ENCODE data around the gene ENGASE.

Gene ENGASE

DNA sequence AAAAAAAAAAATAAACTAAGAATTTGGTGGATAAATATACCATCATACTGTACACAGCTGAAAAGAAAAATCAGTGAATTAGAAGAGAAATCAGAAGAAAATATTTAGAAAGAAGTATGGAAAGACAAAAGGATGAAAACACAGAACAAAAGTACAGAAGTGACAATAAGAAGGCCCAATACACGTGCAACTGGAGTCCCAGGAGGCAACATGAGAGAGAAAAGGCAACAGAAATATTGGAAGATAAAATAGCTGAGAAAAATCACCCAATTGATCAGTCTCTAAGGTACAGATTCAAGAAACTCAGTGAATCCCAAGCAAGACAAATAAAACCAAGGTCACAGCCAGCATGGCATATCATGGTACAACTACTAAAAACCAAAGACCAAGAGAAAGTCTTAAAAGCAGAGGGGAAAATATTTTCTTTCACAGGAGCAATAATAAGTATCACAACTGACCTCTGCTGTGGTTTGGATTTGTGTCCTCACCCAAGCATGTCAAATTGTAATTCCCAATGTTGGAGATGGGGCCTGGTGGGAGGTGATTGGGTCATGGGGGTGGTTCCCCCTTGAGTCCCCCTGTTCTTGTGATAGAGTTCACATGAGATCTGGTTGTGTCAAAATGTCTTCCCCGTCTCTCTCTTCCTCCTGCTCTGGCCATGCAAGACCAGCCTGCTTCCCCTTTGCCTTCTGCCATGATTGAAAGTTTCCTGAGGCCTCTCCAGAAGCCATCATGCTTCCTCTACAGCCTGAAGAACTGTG is 20.2 kb upstream of the ENGASE start:
- TF ChIP-seq CTCF (IDR thresholded peaks at IDR 0.05; ENCODE audit: low read depth, low read length): no peak
- no peak overlapping the region for H3K4me3 ChIP-seq (ENCODE audit: low read depth, low read length)

DNA sequence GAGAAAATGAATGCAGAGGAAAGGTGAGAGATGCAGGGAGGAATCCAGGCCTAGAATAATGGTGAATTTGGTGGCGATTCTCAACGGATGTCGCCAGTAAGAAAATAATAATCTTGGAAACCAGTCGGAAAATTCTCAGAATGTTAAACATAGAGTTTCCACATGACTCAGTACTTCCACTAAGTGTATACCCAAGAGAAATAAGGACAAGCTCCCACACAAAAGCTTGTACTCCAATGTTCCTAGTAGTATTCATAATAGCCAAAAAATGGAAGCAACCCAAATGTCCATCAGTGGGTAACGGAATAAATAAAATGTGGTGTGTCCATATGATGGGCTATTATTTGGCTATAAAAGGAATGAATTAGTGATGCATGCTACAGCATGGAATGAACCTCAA is 19.4 kb upstream of the ENGASE start:
- no peak overlapping the region for H3K4me3 ChIP-seq (ENCODE audit: low read depth, low read length)
- no peak for TF ChIP-seq CTCF (IDR thresholded peaks at IDR 0.05; ENCODE audit: low read depth, low read length)

DNA sequence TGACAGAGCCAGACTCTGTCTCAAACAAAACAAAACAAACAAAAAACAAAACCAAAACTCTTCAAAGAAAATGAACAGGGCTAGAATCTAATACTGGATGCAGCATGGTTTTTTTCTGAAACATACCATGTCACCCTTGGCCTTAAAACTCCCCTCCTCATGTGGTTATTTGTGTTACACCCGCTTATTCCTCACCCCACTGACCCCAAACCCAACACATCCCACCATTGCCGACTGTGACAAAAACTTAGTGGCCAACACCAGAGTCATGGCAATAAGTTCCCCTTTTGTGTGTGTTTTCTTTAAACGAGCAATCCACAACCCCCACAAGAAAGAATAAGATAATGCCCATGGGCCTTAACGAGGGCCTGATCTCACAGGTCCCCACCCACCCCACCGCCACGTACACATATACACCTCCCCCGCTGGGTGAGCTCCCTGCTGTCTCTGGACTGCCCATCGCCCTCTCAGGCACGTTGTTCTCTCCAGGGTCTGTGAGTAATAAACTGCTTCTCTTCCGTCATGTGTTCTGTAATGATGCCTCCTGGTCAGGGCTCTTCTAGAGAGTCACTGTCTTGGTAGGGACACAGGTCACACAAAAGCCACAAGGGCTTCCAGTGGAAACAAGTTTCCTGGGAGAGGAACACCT is 16.8 kb upstream of the ENGASE start:
- TF ChIP-seq CTCF (IDR thresholded peaks at IDR 0.05; ENCODE audit: low read depth, low read length): no peak
- no peak overlapping the region for H3K4me3 ChIP-seq (ENCODE audit: low read depth, low read length)

GRCh38 chr17:79062691-79063090 is 11.9 kb upstream of the ENGASE start:
- TF ChIP-seq CTCF (IDR thresholded peaks at IDR 0.05; ENCODE audit: low read depth, low read length): no peak
- no peak overlapping the region for H3K4me3 ChIP-seq (ENCODE audit: low read depth, low read length)

- H3K4me3 ChIP-seq (ENCODE audit: low read depth, low read length): no peak overlapping the region
- no peak for TF ChIP-seq CTCF (IDR thresholded peaks at IDR 0.05; ENCODE audit: low read depth, low read length)
Measured at GRCh38 chr17:79064026-79064425, 10.6 kb upstream of the ENGASE start.

- no peak overlapping the region for H3K4me3 ChIP-seq (ENCODE audit: low read depth, low read length)
- TF ChIP-seq CTCF (IDR thresholded peaks at IDR 0.05; ENCODE audit: low read depth, low read length): peak; percentile 46
Measured at GRCh38 chr17:79065105-79065670, 9.4 kb upstream of the ENGASE start.

GRCh38 chr17:79066963-79067362 is 7.7 kb upstream of the ENGASE start:
- no peak for TF ChIP-seq CTCF (IDR thresholded peaks at IDR 0.05; ENCODE audit: low read depth, low read length)
- H3K4me3 ChIP-seq (ENCODE audit: low read depth, low read length): no peak overlapping the region
